NT2/D1 (cell line): ENCODE data around the gene FRMD4A.

ENCODE experiments used
- DNase-seq: peaks from one replicate; pipeline ENCODE4 v3.0.0-alpha.2; 2011; ENCODE audit warnings: low read depth, low spot score
- H3K27me3 ChIP-seq: 2 replicates; pipeline ENCODE4 v1.6.0; 2011; ENCODE audit warnings: mild to moderate bottlenecking; ENCODE audit not compliant: insufficient read length, insufficient read depth
- H3K36me3 ChIP-seq: 2 replicates; pipeline ENCODE4 v1.6.1; 2011; ENCODE audit warnings: mild to moderate bottlenecking, low read length, mixed read lengths; ENCODE audit not compliant: insufficient read depth, insufficient read length
- H3K4me1 ChIP-seq: 2 replicates; pipeline ENCODE4 v1.5.1; 2011; ENCODE audit not compliant: insufficient read depth, insufficient read length
- H3K4me3 ChIP-seq: 2 replicates; pipeline ENCODE4 v1.5.1; 2011; ENCODE audit warnings: low read depth; ENCODE audit not compliant: insufficient read length
- H3K9ac ChIP-seq: 2 replicates; pipeline ENCODE4 v1.6.0; 2011; ENCODE audit warnings: low read depth; ENCODE audit not compliant: insufficient read length
- H3K9me3 ChIP-seq: 2 replicates; pipeline ENCODE4 v1.5.1; 2011; ENCODE audit warnings: mild to moderate bottlenecking, low read length; ENCODE audit not compliant: insufficient read depth
- SUZ12 ChIP-seq: IDR thresholded peaks from 2 replicates; pipeline ENCODE4 v1.6.1; 2011; ENCODE audit not compliant: insufficient read length, insufficient read depth; ENCODE audit errors: extremely low read depth
- YY1 ChIP-seq: IDR thresholded peaks from 2 replicates; pipeline ENCODE4 v1.6.1; 2011; ENCODE audit not compliant: insufficient read length, insufficient read depth
- ZNF274 ChIP-seq: IDR thresholded peaks from 2 replicates; pipeline ENCODE4 v1.6.1; 2011; ENCODE audit warnings: mild to moderate bottlenecking, low read depth, low read length

The FRMD4A gene

DNA sequence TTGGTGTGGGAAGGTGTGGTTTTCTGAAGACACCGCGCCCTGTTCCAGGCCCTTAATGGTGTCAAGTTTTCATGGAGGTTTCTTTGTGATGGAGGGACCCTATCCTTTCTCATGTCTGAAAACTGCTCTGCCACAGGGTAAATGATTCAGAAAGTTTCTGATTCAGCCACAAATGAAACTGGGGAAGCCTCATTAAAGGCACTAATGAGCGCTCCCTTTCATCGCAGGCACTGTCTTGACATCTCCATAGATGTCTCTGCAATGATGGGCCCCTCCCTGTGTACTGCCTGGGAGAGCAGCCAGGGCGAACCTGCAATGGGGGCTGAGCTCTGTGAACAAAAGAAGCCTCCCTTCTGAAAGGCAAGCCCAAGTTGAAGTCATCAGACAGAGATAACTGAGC lies 388.7 kb downstream of the FRMD4A start:
- no peak overlapping the region for H3K4me3 ChIP-seq
- no peak for DNase-seq
- TF ChIP-seq SUZ12: no peak
- TF ChIP-seq YY1: no peak
- TF ChIP-seq ZNF274: no peak

DNA sequence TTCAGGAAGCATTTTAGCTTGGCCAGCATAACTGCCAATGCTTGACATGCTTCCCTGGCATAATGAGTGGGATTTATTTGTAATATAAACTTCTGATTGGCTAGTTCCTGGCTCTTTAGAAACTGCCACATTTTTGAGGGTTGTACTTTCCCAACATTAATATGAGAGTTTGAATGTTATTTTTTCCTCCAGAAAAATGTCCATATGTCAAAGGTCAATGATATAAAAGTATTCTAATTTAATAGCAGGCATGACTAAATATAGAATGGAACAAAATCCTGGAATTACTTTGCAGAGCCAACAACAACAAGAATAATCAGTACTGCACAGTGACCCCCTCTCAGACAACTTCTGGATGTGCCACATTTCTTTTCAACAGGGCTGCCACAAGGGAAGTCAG lies 391.3 kb downstream of the FRMD4A start:
- Histone ChIP-seq H3K4me1 (peaks cover 4% of the 10 kb centered on the region), H3K4me3 (no peak overlapping the region), H3K9me3 (no peaks in the 10 kb centered on the region; the same call in 1 of the 2 replicates), H3K27me3 (no peaks in the 10 kb centered on the region), H3K36me3 (no peaks in the 10 kb centered on the region), H3K9ac (no peak overlapping the region)
- TF ChIP-seq ZNF274: no peak
- no peak for TF ChIP-seq SUZ12
- no peak for TF ChIP-seq YY1
- no peak for DNase-seq

More for the DNA sequence above, 388.7 kb downstream of the FRMD4A start:
- H3K27me3 ChIP-seq: no peaks in the 10 kb centered on the region
- no peak overlapping the region for H3K9ac ChIP-seq
- H3K4me1 ChIP-seq: peaks cover 4% of the 10 kb centered on the region
- no peaks in the 10 kb centered on the region for H3K9me3 ChIP-seq
- no peaks in the 10 kb centered on the region for H3K36me3 ChIP-seq

DNA sequence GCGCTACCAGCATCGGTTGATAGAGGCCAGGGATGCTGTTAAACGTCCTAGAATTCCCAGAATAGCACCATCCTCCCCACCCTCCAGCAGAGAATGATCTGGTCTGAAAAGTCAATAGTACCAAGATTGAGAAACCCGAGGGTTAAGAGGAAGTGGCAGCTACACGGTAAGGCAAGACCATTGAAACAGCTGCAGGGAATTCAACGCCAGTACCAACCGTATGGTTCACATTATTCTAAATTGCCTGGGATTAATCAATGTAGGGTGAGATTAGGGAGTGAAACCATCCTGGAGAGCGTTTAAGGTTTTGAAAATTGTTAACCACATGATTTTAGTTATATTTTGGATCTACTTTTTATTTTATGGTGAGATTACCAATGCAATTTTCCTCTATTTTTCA lies 391.8 kb downstream of the FRMD4A start:
- H3K27me3 ChIP-seq: no peaks in the 10 kb centered on the region
- no peak for TF ChIP-seq ZNF274
- TF ChIP-seq SUZ12: no peak
- TF ChIP-seq YY1: no peak
- H3K36me3 ChIP-seq: no peaks in the 10 kb centered on the region
- DNase-seq: no peak
- H3K4me1 ChIP-seq: peaks cover 2% of the 10 kb centered on the region
- H3K9me3 ChIP-seq: no peaks in the 10 kb centered on the region; the same call in 1 of the 2 replicates
- H3K9ac ChIP-seq: no peak overlapping the region
- H3K4me3 ChIP-seq: no peak overlapping the region

DNA sequence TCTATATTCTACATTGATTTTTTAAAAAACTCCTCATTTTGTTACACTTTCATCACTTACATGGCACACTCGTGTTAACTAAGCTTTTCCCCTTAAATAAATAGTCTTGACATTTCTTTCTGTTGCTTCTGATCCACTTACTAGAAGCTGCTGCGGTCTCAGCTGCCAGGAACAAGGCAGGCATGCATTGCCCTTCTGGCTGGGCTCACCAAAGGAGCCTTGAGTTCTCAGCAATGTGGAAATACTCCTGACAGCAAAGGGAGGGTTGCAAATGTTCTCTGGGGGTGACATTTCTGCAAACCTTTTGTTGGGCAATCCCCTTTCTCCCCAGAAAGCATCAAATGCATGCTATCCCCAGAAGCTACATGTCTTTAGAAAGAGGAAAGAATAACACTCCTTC lies 393.9 kb downstream of the FRMD4A start:
- no peak overlapping the region for H3K4me3 ChIP-seq
- H3K9me3 ChIP-seq: no peaks in the 10 kb centered on the region; the same call in 1 of the 2 replicates
- H3K36me3 ChIP-seq: no peaks in the 10 kb centered on the region
- no peak for TF ChIP-seq SUZ12
- no peak for TF ChIP-seq YY1
- TF ChIP-seq ZNF274: no peak
- H3K27me3 ChIP-seq: no peaks in the 10 kb centered on the region
- H3K4me1 ChIP-seq: no peaks in the 10 kb centered on the region
- no peak for DNase-seq
- no peak overlapping the region for H3K9ac ChIP-seq

DNA sequence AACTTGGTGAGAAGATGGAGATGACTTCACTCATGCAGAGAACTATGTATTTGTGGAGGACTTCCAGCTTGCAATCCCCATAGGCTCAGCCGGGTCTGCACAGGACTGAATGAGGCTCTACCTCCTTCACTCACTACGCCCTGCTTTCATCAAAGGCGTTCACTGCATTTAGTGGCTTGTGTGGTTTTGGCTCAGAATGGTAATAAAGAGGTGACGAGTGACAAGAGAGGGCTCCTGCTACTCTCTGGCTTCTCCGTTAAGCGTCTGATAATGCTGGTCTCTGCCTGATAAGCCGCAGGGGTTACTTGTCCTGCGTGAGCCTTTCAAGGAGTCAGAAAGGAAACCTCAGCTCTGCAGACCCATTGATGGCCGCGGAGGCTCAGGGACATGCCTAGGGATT lies 400.6 kb downstream of the FRMD4A start:
- no peak overlapping the region for H3K9ac ChIP-seq
- no peak overlapping the region for H3K4me3 ChIP-seq
- no peaks in the 10 kb centered on the region for H3K27me3 ChIP-seq
- DNase-seq: no peak
- no peaks in the 10 kb centered on the region for H3K36me3 ChIP-seq
- H3K9me3 ChIP-seq: no peaks in the 10 kb centered on the region; the same call in 1 of the 2 replicates
- H3K4me1 ChIP-seq: no peaks in the 10 kb centered on the region
- TF ChIP-seq ZNF274 (no peak), SUZ12 (no peak), YY1 (no peak)

DNA sequence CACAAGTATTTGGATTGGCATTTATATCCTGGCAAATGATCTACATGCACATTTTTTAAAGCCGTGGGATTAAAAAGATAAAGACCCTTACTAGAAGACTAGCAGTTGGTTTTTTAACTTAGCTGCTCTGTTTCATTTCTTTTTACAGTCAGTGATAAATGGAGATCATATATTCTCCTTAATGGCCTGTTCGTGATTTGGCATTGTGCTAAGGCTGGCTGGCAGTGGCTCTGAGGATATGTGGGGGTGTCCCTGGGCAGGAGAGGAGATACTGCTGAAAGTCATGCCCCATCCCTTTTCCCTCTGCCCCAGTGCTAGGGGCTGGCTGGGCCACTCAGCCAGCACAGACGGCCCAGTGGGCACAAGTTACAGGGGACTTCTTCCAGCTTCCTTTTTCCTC lies 402.3 kb downstream of the FRMD4A start:
- no peaks in the 10 kb centered on the region for H3K4me1 ChIP-seq
- H3K4me3 ChIP-seq: no peak overlapping the region
- TF ChIP-seq ZNF274 (no peak), YY1 (no peak), SUZ12 (no peak)
- no peaks in the 10 kb centered on the region for H3K9me3 ChIP-seq
- no peaks in the 10 kb centered on the region for H3K27me3 ChIP-seq
- no peak for DNase-seq
- H3K36me3 ChIP-seq: no peaks in the 10 kb centered on the region
- no peak overlapping the region for H3K9ac ChIP-seq

DNA sequence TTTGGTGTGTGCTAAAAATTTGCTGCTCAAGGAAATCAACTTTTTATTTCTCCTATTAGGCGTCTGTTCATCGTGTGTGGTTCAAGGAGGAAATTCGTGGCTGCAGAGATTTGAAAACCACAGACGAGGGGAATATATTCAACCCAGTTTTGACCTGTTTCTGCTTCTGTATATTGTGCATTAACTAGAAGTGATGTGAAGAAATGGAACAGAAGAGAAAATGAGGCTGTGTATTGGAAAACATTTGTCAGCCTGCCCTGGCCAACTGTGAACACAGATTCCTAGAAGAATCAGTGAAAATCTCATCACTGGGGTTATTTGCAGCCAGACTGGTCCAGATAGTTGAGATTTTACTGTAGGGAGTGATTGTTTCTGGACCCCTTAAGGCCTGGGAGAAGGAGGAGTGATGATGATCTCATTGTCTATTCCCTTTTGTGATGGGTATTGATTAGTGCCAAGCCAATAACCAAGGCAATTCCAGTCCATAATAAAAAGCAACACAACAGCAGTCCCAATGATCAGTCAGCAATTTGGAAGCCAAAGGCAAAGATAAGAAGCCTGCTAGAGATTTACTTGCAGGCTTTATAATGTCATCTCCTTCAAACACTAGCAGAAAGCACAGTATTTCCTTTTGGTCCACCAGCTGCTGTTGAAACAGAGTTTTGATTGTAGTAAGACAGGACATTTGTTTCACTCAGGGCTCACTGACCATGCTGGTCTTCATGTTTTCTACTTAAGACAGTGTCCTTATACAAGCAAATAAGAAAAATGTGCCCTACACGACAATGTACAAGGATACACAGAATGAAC lies 404.5 kb downstream of the FRMD4A start:
- DNase-seq: no peak
- H3K36me3 ChIP-seq: no peaks in the 10 kb centered on the region
- H3K4me1 ChIP-seq: no peaks in the 10 kb centered on the region
- H3K9me3 ChIP-seq: no peaks in the 10 kb centered on the region
- no peak overlapping the region for H3K9ac ChIP-seq
- H3K4me3 ChIP-seq: no peak overlapping the region
- TF ChIP-seq ZNF274: no peak
- TF ChIP-seq YY1: no peak
- no peak for TF ChIP-seq SUZ12
- no peaks in the 10 kb centered on the region for H3K27me3 ChIP-seq

DNA sequence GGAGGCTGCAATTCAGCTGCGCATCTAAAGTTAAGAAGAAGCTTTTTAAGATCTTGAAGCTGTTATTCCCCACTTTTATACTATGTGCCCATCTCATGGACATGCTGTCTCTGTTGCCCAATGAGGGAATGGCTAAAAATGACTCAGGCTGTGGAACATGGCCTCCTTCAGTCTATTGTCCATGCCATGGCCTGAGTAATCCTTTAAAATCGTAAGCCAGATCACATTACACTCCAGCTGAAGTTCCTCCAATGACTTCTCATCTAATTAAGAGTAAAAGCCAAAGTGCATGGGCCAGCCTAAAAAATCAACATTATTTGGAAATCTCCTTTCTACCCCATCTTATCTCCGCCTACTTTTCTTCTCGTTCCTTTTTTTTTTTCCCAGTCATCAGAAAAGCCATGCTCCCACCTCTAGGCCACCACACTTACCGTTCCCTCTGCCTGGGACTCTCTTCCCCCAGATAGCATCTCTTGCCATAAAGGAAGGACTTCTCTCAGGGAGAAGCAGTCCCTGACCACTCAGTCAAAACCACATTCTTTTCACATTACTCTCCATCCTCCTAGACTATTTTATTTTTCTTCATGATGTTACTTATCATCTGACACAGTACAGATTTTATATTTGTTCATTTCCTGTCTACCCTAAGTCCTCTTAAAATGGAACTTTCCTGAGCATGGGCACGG lies 406.5 kb downstream of the FRMD4A start:
- no peak for DNase-seq

More for the DNA sequence above, 406.5 kb downstream of the FRMD4A start:
- H3K27me3 ChIP-seq: no peaks in the 10 kb centered on the region
- H3K4me1 ChIP-seq: no peaks in the 10 kb centered on the region
- no peaks in the 10 kb centered on the region for H3K36me3 ChIP-seq
- TF ChIP-seq YY1: no peak
- no peak for TF ChIP-seq ZNF274
- no peak for TF ChIP-seq SUZ12
- no peak overlapping the region for H3K4me3 ChIP-seq
- H3K9me3 ChIP-seq: no peaks in the 10 kb centered on the region
- H3K9ac ChIP-seq: no peak overlapping the region
